Transverse colon (tissue), 4 donors: ENCODE data around the gene SBK2. TPM values are rescaled to one million over a fixed set of nuclear protein-coding genes. Genes with fewer than 3 reads are reported as not detected.

ENCODE experiments used
- DNase-seq: peaks from one replicate; pipeline ENCODE4 v3.0.0-alpha.2; 2019
- H3K27ac ChIP-seq, 4 donors: fragments of 200-600 bp; sonication (generic); 2 replicates each; pipeline ENCODE4 v1.5.1; 2016 to 2018; ENCODE audit warnings: inconsistent platforms in 4 of 4
- H3K27me3 ChIP-seq: fragments of 200-600 bp; sonication (generic); 2 replicates; pipeline ENCODE4 v1.5.1; 2017; ENCODE audit warnings: inconsistent platforms
- H3K36me3 ChIP-seq, 4 donors: fragments of 200-600 bp; sonication (generic); 2 replicates each; pipeline ENCODE4 v1.5.1; 2017 to 2019; ENCODE audit warnings: inconsistent platforms in 4 of 4
- H3K4me1 ChIP-seq, 4 donors: fragments of 200-600 bp; sonication (generic); 2 replicates each; pipeline ENCODE4 v1.5.1; 2017 to 2020; ENCODE audit warnings: inconsistent platforms in 4 of 4
- H3K4me3 ChIP-seq, 4 donors: fragments of 200-600 bp; sonication (generic); 1 replicate in 1 of 4; 2 replicates in 3 of 4; pipeline versions ENCODE4 v1.5.1 to v1.6.1; 2017 to 2019; ENCODE audit warnings: inconsistent platforms in 4 of 4
- H3K9me3 ChIP-seq, 2 donors: fragments of 200-600 bp; sonication (generic); 2 replicates each; pipeline ENCODE4 v1.5.1; 2017 to 2019; ENCODE audit warnings: inconsistent platforms in 2 of 2
- CTCF ChIP-seq, 5 experiments: fragments of 200-600 bp in 3 of 5; fragments of 450-650 bp in 2 of 5; sonication (generic) in 3 of 5; IDR thresholded peaks; 1 replicate in 2 of 5; 2 replicates in 3 of 5; pipeline ENCODE4 v1.5.1; 2016 to 2017; ENCODE audit warnings: antibody characterized with exemption in 5 of 5, inconsistent platforms in 3 of 5, mild to moderate bottlenecking in 2 of 5, moderate library complexity in 1 of 5
- EP300 ChIP-seq: sonication (generic); formaldehyde crosslinking; IDR thresholded peaks from one replicate; pipeline ENCODE4 v1.6.1; 2017; ENCODE audit warnings: antibody characterized with exemption, low read depth
- POLR2A ChIP-seq: fragments of 450-650 bp; IDR thresholded peaks from one replicate; pipeline ENCODE4 v1.6.1; 2016; ENCODE audit warnings: antibody characterized with exemption, mild to moderate bottlenecking, moderate library complexity
- POLR2AphosphoS5 ChIP-seq, 3 donors: sonication (generic); formaldehyde crosslinking; IDR thresholded peaks; one replicate each; pipeline ENCODE4 v1.6.1; 2016; ENCODE audit warnings: antibody characterized with exemption in 3 of 3
- WGBS, 2 donors: methylation state at CpG; one replicate each; pipeline ENCODE4 v1.1.5; 2018; ENCODE audit warnings: low coverage in 1 of 2; 5-methylcytosine and 5-hydroxymethylcytosine counted together
- in situ Hi-C, 4 donors: fragments of 200-750 bp; cut with MboI; loops; one replicate each; pipeline versions ENCODE4 v1.15.0 to v1.15.1; 2017; ENCODE audit warnings: low sequenced_read_pairs in 3 of 4, low pct_ligation_motif_present in 1 of 4, low pct_unique_long_range_greater_than_20kb in 1 of 4
- intact Hi-C: fragments of 100-400 bp; cut with DNase I; formaldehyde crosslinking; loops from one replicate; pipeline ENCODE4 v1.15.1; 2023; ENCODE audit warnings: low total_unique reads
- total RNA-seq, 4 donors: library from RNA; depleted of rRNA; stranded (reverse); fragments of >200 nt; gene quantifications; one replicate each; pipeline ENCODE4 v1.1.0, GENCODE V29; 2016

Gene SBK2
- total RNA-seq, 4 donors from 2014 or later: not detected

GRCh38 chr19:55519451-55520311 lies 17.3 kb downstream of the SBK2 start:
- intact Hi-C loops: loop anchor here (5.0 to 10.0 kb wide), 3 partner anchors 65 to 1507 kb away; partner anchors contain the start of gene ZNF579
- TF ChIP-seq POLR2A: no peak
- no peak for TF ChIP-seq EP300
- TF ChIP-seq CTCF (IDR thresholded peaks at IDR 0.05): no peak
- TF ChIP-seq POLR2AphosphoS5 (IDR thresholded peaks at IDR 0.05): no peak
- DNase-seq: no peak

GRCh38 chr19:55516878-55517620 lies 19.9 kb downstream of the SBK2 start:
- H3K36me3 ChIP-seq: no peaks in the 10 kb centered on the region
- in situ Hi-C loops (loop anchor here in 2 of 4 donors (10.0 kb wide), 2 partner anchors 88 to 108 kb away; partner anchors contain the start of genes ZNF524 (in 1 of the 2), ZNF784 (in 1 of the 2) and ZNF865 (in 1 of the 2)), intact Hi-C loops (loop anchor here (5.0 to 10.0 kb wide), 3 partner anchors 68 to 1505 kb away; partner anchors contain the start of gene ZNF579)
- peaks cover 0 to 8% (median 2%) of the 10 kb centered on the region in 4 donors for H3K4me1 ChIP-seq
- peak; percentile 95 for DNase-seq
- peak overlapping the region; percentile 38 to 56 (median 44) for H3K4me3 ChIP-seq
- TF ChIP-seq EP300 (no peak), POLR2AphosphoS5 (IDR thresholded peaks at IDR 0.05) (peak in 2 of 3 donors; percentile 52 to 71), POLR2A (peak; percentile 71), CTCF (IDR thresholded peaks at IDR 0.05) (peak; percentile 75 to 97 (median 88))
- no peaks in the 10 kb centered on the region for H3K9me3 ChIP-seq
- peaks cover 7% of the 10 kb centered on the region for H3K27me3 ChIP-seq
- WGBS, 2 donors: 6% methylated on average over 9 to 48 of the region's 61 CpGs
- peak overlapping the region; percentile 81 to 92 (median 88) for H3K27ac ChIP-seq

More at GRCh38 chr19:55519451-55520311, 17.3 kb downstream of the SBK2 start:
- H3K27ac ChIP-seq: no peak overlapping the region
- no peaks in the 10 kb centered on the region for H3K27me3 ChIP-seq
- 88 to 95% methylated on average over 7 to 10 of the region's 10 CpGs for WGBS, 2 donors
- H3K4me3 ChIP-seq: no peak overlapping the region
- H3K9me3 ChIP-seq: no peaks in the 10 kb centered on the region
- in situ Hi-C loops: loop anchor here in 2 of 4 donors (10.0 kb wide), 2 partner anchors 85 to 105 kb away; partner anchors contain the start of genes ZNF524 (in 1 of the 2), ZNF784 (in 1 of the 2) and ZNF865 (in 1 of the 2)
- no peaks in the 10 kb centered on the region for H3K36me3 ChIP-seq
- H3K4me1 ChIP-seq: peaks cover 0 to 8% (median 2%) of the 10 kb centered on the region in 4 donors

- Histone ChIP-seq H3K27me3 (peaks cover under 1% of the 10 kb centered on the region), H3K9me3 (no peaks in the 10 kb centered on the region), H3K4me1 (peaks cover 0 to 10% (median 5%) of the 10 kb centered on the region in 4 donors), H3K36me3 (no peaks in the 10 kb centered on the region), H3K4me3 (no peak overlapping the region), H3K27ac (no peak overlapping the region)
- 67 to 90% methylated on average over 4 to 10 of the region's 10 CpGs for WGBS, 2 donors
- intact Hi-C loops: loop anchor here (10.0 kb wide), 1 partner anchor 363 kb away; the partner anchor contains the start of gene TNNT1
- DNase-seq: no peak
- no peak for TF ChIP-seq EP300
- no peak for TF ChIP-seq POLR2AphosphoS5 (IDR thresholded peaks at IDR 0.05)
- no peak for TF ChIP-seq POLR2A
- no peak for TF ChIP-seq CTCF (IDR thresholded peaks at IDR 0.05)
- in situ Hi-C loops: loop anchor here in 2 of 4 donors (10.0 kb wide), 1 partner anchor 363 kb away; the partner anchor contains the start of gene TNNT1 (in 2 of the 2)
Observed at GRCh38 chr19:55508120-55508519, 28.8 kb downstream of the SBK2 start.
